Gastroesophageal sphincter (tissue), 4 donors: ENCODE data around the gene UQCC3. TPM values are rescaled to one million over a fixed set of nuclear protein-coding genes. Genes with fewer than 3 reads are reported as not detected.
"Not testable (repeated sequence)": the region's sequence is repeated elsewhere in the genome, so short reads cannot be mapped to it uniquely, and the experiment has no call there.

Experiments
- ATAC-seq: fragments of 150-250 bp; one replicate; pipeline ENCODE4 v1.9.1; 2016; ENCODE audit warnings: mild to moderate bottlenecking, moderate library complexity
- H3K27ac ChIP-seq, 4 donors: fragments of 200-600 bp; sonication (generic) in 3 of 4; 1 replicate in 3 of 4; 2 replicates in 1 of 4; pipeline ENCODE4 v1.5.1; 2016 to 2019
- H3K27me3 ChIP-seq: fragments of 200-600 bp; sonication (generic); one replicate; pipeline ENCODE4 v1.5.1; 2019
- H3K36me3 ChIP-seq, 2 donors: fragments of 200-600 bp; sonication (generic); one replicate each; pipeline ENCODE4 v1.5.1; 2019; ENCODE audit warnings: control low read depth in 1 of 2
- H3K4me1 ChIP-seq, 3 donors: fragments of 200-600 bp; sonication (generic); 1 replicate in 2 of 3; 2 replicates in 1 of 3; pipeline ENCODE4 v1.5.1; 2016 to 2019; ENCODE audit warnings: control low read depth in 2 of 3
- H3K4me3 ChIP-seq, 2 donors: fragments of 200-600 bp; sonication (generic); one replicate each; pipeline ENCODE4 v1.5.1; 2019; ENCODE audit warnings: mild to moderate bottlenecking in 1 of 2, moderate library complexity in 1 of 2
- H3K9me3 ChIP-seq, 3 donors: fragments of 200-600 bp; sonication (generic); one replicate each; pipeline ENCODE4 v1.5.1; 2017 to 2019; ENCODE audit warnings: control low read depth in 2 of 3
- CTCF ChIP-seq, 4 experiments: fragments of 200-600 bp in 2 of 4; fragments of 450-650 bp in 2 of 4; sonication (generic) in 1 of 4; IDR thresholded peaks; one replicate each; pipeline ENCODE4 v1.5.1; 2017 to 2019; ENCODE audit warnings: antibody characterized with exemption in 4 of 4, mild to moderate bottlenecking in 2 of 4, moderate library complexity in 2 of 4
- EP300 ChIP-seq: sonication (generic); formaldehyde crosslinking; IDR thresholded peaks from one replicate; pipeline ENCODE4 v1.6.1; 2017; ENCODE audit warnings: antibody characterized with exemption, mild to moderate bottlenecking
- POLR2A ChIP-seq, 2 donors: fragments of 450-650 bp; IDR thresholded peaks; one replicate each; pipeline ENCODE4 v1.6.1; 2017; ENCODE audit warnings: antibody characterized with exemption in 2 of 2, mild to moderate bottlenecking in 2 of 2, moderate library complexity in 1 of 2
- POLR2AphosphoS5 ChIP-seq: sonication (generic); formaldehyde crosslinking; IDR thresholded peaks from one replicate; pipeline ENCODE4 v1.6.1; 2017; ENCODE audit warnings: antibody characterized with exemption
- WGBS, 2 donors: methylation state at CpG; one replicate each; pipeline ENCODE4 v1.1.5; 2018; ENCODE audit warnings: low coverage in 1 of 2; 5-methylcytosine and 5-hydroxymethylcytosine counted together
- total RNA-seq, 4 donors: library from RNA; depleted of rRNA; stranded (reverse); fragments of >200 nt; gene quantifications; one replicate each; pipeline ENCODE4 v1.1.0, GENCODE V29; 2016

The UQCC3 gene
- total RNA-seq, 4 donors from 2014 or later, result 7.3 to 10.1 (median 8.4) TPM

- Histone ChIP-seq H3K9me3 (no peaks in the 10 kb centered on the region), H3K4me1 (peaks cover 2 to 58% (median 27%) of the 10 kb centered on the region in 3 donors), H3K27me3 (no peaks in the 10 kb centered on the region), H3K36me3 (peaks cover 0 to 48% of the 10 kb centered on the region in 2 donors), H3K4me3 (no peak overlapping the region), H3K27ac (peak overlapping the region in 1 of 4 donors; percentile 97)
- WGBS, 2 donors, result no CpG with 5 or more reads among the region's 6 CpGs
- ATAC-seq, result no peak
- TF ChIP-seq EP300 (no peak), CTCF (IDR thresholded peaks at IDR 0.05) (no peak), POLR2AphosphoS5 (no peak), POLR2A (IDR thresholded peaks at IDR 0.05) (no peak)
Observed at GRCh38 chr11:62647609-62648005, 23.9 kb upstream of the UQCC3 start.

GRCh38 chr11:62648185-62648966 lies 23.1 kb upstream of the UQCC3 start:
- Histone ChIP-seq H3K27me3 (no peaks in the 10 kb centered on the region), H3K36me3 (peaks cover 0 to 40% of the 10 kb centered on the region in 2 donors), H3K4me1 (peaks cover 2 to 60% (median 27%) of the 10 kb centered on the region in 3 donors), H3K27ac (no peak overlapping the region), H3K9me3 (no peaks in the 10 kb centered on the region), H3K4me3 (no peak overlapping the region)
- no peak for ATAC-seq
- TF ChIP-seq POLR2AphosphoS5 (no peak), CTCF (IDR thresholded peaks at IDR 0.05) (no peak), EP300 (no peak), POLR2A (IDR thresholded peaks at IDR 0.05) (no peak)
- 80 to 86% methylated on average over 2 to 4 of the region's 24 CpGs for WGBS, 2 donors

GRCh38 chr11:62648967-62649364 lies 22.5 kb upstream of the UQCC3 start:
- H3K27ac ChIP-seq, result no peak overlapping the region
- H3K36me3 ChIP-seq, result peaks cover 0 to 34% of the 10 kb centered on the region in 2 donors
- no peak overlapping the region for H3K4me3 ChIP-seq
- no peaks in the 10 kb centered on the region for H3K9me3 ChIP-seq
- H3K4me1 ChIP-seq, result peaks cover 2 to 58% (median 27%) of the 10 kb centered on the region in 3 donors
- TF ChIP-seq POLR2AphosphoS5 (no peak), CTCF (IDR thresholded peaks at IDR 0.05) (no peak), EP300 (no peak), POLR2A (IDR thresholded peaks at IDR 0.05) (no peak)
- WGBS, 2 donors, result 80 to 100% methylated on average over 1 of the region's 11 CpGs
- no peak for ATAC-seq
- no peaks in the 10 kb centered on the region for H3K27me3 ChIP-seq

- no peak for ATAC-seq
- peaks cover 2 to 52% (median 27%) of the 10 kb centered on the region in 3 donors for H3K4me1 ChIP-seq
Observed at GRCh38 chr11:62649486-62649885, 22.0 kb upstream of the UQCC3 start.

GRCh38 chr11:62650283-62650682 lies 21.2 kb upstream of the UQCC3 start:
- ATAC-seq, H3K4me3 ChIP-seq, H3K27me3 ChIP-seq, H3K9me3 ChIP-seq, H3K27ac ChIP-seq: not testable (repeated sequence)
- WGBS, 2 donors, result 92 to 94% methylated on average over 2 to 12 of the region's 12 CpGs
- Histone ChIP-seq H3K4me1 (peaks cover 2 to 44% (median 23%) of the 10 kb centered on the region in 3 donors), H3K36me3 (peaks cover 0 to 27% of the 10 kb centered on the region in 2 donors)

More at GRCh38 chr11:62649486-62649885, 22.0 kb upstream of the UQCC3 start:
- WGBS, 2 donors, result 81 to 87% methylated on average over 5 to 6 of the region's 11 CpGs
- Histone ChIP-seq H3K27me3 (no peaks in the 10 kb centered on the region), H3K36me3 (peaks cover 0 to 29% of the 10 kb centered on the region in 2 donors), H3K9me3 (no peaks in the 10 kb centered on the region), H3K4me3 (no peak overlapping the region), H3K27ac (no peak overlapping the region)
- TF ChIP-seq POLR2AphosphoS5, result no peak
- TF ChIP-seq EP300, result no peak
- TF ChIP-seq POLR2A (IDR thresholded peaks at IDR 0.05), result no peak
- no peak for TF ChIP-seq CTCF (IDR thresholded peaks at IDR 0.05)
